ENCODE measurements around the gene SUPT20H. TPM values are rescaled to one million over a fixed set of nuclear protein-coding genes. Genes with fewer than 3 reads are reported as not detected.

Gene SUPT20H
- total and polyA plus RNA-seq, 2 experiments from 2014 or later = 47.5 to 58.3 TPM

DNA sequence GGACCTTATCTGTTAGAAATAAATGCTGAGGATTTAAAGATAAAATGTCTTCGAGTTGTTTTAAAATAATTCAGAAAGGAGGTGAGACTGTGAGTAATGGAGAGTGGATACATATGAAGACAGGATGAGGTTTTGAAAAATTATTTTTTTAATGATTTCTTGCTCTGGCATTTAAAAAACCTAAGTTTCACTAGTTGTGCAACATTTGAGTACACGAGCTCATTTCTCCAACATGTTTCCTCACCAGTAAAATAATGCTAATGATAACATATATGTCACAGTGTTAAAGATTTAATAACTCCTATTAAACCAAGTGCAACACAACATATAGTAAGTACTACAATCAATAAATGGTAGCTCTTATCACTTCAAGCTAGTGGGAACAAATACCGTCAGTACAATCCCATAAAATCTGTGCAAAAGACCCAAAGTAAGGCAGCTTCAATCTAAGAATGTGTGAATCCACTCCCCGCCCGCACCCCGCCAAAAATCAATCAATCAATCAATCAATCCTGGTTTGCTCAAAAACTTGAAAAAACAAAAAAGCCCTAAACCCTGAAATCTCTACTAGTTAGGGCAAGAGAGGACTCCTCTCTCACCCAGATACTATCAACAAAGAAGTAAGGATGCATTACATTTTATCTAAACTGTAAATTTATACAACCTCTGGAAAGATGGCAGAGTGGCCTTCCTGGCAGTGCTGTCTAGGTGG lies 61.6 kb downstream of the SUPT20H start:
- peaks cover 60% of the 10 kb centered on the region for H3K79me2 ChIP-seq
- H3K9me3 ChIP-seq (ENCODE audit: low read depth) = no peaks in the 10 kb centered on the region
- DNase-seq (ENCODE audit: low spot score) = no peak
- 68% methylated on average over 6 of the region's 6 CpGs for WGBS (ENCODE audit: low lambda C conversion rate, missing lambda C conversion rate)
- TF ChIP-seq, protein P1, sequence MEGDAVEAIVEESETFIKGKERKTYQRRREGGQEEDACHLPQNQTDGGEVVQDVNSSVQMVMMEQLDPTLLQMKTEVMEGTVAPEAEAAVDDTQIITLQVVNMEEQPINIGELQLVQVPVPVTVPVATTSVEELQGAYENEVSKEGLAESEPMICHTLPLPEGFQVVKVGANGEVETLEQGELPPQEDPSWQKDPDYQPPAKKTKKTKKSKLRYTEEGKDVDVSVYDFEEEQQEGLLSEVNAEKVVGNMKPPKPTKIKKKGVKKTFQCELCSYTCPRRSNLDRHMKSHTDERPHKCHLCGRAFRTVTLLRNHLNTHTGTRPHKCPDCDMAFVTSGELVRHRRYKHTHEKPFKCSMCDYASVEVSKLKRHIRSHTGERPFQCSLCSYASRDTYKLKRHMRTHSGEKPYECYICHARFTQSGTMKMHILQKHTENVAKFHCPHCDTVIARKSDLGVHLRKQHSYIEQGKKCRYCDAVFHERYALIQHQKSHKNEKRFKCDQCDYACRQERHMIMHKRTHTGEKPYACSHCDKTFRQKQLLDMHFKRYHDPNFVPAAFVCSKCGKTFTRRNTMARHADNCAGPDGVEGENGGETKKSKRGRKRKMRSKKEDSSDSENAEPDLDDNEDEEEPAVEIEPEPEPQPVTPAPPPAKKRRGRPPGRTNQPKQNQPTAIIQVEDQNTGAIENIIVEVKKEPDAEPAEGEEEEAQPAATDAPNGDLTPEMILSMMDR (IDR thresholded peaks at IDR 0.05; ENCODE audit: poor library complexity) = no peak
- no peaks in the 10 kb centered on the region for H3K27me3 ChIP-seq
- H3K4me3 ChIP-seq = peak overlapping the region; percentile 84
- peak overlapping the region; percentile 89 for H3K27ac ChIP-seq
- no peaks in the 10 kb centered on the region for H4K20me1 ChIP-seq (ENCODE audit: insufficient read depth, poor library complexity, severe bottlenecking)
- H3K4me2 ChIP-seq = peak overlapping the region; percentile 87
- no peaks in the 10 kb centered on the region for H3K36me3 ChIP-seq (replicated peaks; ENCODE audit: insufficient read depth, low read depth)
- H3K9me2 ChIP-seq (replicated peaks; ENCODE audit: insufficient read depth) = no peaks in the 10 kb centered on the region
- peaks cover 14% of the 10 kb centered on the region for H3K4me1 ChIP-seq (ENCODE audit: insufficient read depth)
- peak overlapping the region; percentile 71 for H2AFZ ChIP-seq

DNA sequence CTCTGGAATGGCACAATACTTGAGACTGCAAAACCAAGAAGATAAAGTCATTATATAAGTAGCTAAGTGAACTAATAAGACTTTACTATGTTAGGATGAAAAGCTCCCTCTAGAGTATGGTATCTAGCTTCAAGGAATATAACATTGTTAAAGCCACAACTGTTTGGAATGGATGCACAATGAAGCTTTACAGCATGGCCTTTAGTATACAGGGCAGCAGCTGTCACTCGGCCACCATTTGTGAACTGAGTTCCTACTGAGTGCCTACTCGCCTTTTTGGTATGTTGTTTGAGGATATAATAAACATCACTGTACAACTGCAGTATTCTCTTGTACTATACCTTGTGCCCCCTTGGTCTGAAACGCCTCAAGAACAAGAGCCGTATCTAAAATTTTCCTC lies 67.1 kb downstream of the SUPT20H start:
- H3K4me3 ChIP-seq = no peak overlapping the region
- no peak for DNase-seq (ENCODE audit: low spot score)
- 93% methylated on average over 4 of the region's 4 CpGs for WGBS (ENCODE audit: low lambda C conversion rate, missing lambda C conversion rate)
- peaks cover 28% of the 10 kb centered on the region for H3K79me2 ChIP-seq
- no peaks in the 10 kb centered on the region for H4K20me1 ChIP-seq (ENCODE audit: insufficient read depth, poor library complexity, severe bottlenecking)
- TF ChIP-seq EZH2phosphoT487 (IDR thresholded peaks at IDR 0.05; ENCODE audit: low read depth, severe bottlenecking, unreplicated experiment) (no peak), EZH2 (IDR thresholded peaks at IDR 0.05; ENCODE audit: borderline replicate concordance) (no peak)
- TF ChIP-seq, protein P1 (IDR thresholded peaks at IDR 0.05; ENCODE audit: poor library complexity) = no peak
- no peaks in the 10 kb centered on the region for H3K9me2 ChIP-seq (replicated peaks; ENCODE audit: insufficient read depth)
- no peaks in the 10 kb centered on the region for H3K9me3 ChIP-seq (ENCODE audit: low read depth)
- H3K27ac ChIP-seq = no peak overlapping the region
- H2AFZ ChIP-seq = no peak overlapping the region
- H3K27me3 ChIP-seq = no peaks in the 10 kb centered on the region
- no peak overlapping the region for H3K4me2 ChIP-seq
- no peaks in the 10 kb centered on the region for H3K36me3 ChIP-seq (replicated peaks; ENCODE audit: insufficient read depth, low read depth)
- peaks cover under 1% of the 10 kb centered on the region for H3K4me1 ChIP-seq (ENCODE audit: insufficient read depth)

DNA sequence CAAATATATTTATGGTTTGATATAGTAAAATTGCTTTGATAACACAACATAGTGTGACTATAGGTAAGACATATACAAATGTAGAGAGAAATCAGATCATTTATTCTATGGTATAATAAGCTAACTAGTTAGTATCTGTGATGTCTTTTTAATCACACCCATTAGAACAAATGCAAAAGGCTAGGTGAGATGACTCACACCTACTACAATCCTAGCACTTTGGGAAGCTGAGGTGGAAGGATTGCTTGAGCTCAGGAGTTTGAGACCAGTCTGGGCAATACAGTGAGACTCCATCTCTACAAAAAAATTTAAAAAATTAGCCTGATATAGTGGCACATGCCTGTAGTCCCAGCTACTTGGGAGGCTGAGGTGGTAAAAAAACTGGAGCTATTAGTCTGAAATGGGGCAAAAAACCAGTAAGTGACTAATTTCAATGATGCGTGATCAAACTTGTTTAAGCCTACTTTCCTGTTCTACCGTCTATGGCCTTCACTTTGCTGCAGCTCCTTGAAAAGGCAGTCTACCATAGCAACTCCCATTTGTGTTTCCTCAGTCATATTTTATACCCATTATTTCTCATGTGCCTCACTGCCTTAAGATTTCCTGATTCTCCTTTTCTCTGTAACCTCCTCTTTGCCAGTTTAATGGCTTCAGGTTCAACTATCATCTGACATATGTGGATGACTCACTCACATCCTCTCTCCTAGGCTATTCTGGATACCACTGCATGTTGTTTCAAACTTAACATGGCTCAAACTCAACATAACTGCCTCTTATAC lies 72.8 kb downstream of the SUPT20H start:
- H3K4me2 ChIP-seq = no peak overlapping the region
- H3K27me3 ChIP-seq = no peaks in the 10 kb centered on the region
- H3K36me3 ChIP-seq (replicated peaks; ENCODE audit: insufficient read depth, low read depth) = no peaks in the 10 kb centered on the region
- no peaks in the 10 kb centered on the region for H3K9me2 ChIP-seq (replicated peaks; ENCODE audit: insufficient read depth)
- no peak overlapping the region for H2AFZ ChIP-seq
- no peaks in the 10 kb centered on the region for H4K20me1 ChIP-seq (ENCODE audit: insufficient read depth, poor library complexity, severe bottlenecking)
- no peak overlapping the region for H3K27ac ChIP-seq
- no peak overlapping the region for H3K4me3 ChIP-seq
- no peak for TF ChIP-seq EZH2 (IDR thresholded peaks at IDR 0.05; ENCODE audit: borderline replicate concordance)
- no peak for TF ChIP-seq EZH2phosphoT487 (IDR thresholded peaks at IDR 0.05; ENCODE audit: low read depth, severe bottlenecking, unreplicated experiment)
- TF ChIP-seq, protein P1 (IDR thresholded peaks at IDR 0.05; ENCODE audit: poor library complexity) = no peak
- H3K9me3 ChIP-seq (ENCODE audit: low read depth) = no peaks in the 10 kb centered on the region
- no peaks in the 10 kb centered on the region for H3K4me1 ChIP-seq (ENCODE audit: insufficient read depth)
- no peaks in the 10 kb centered on the region for H3K79me2 ChIP-seq
- 92% methylated on average over 2 of the region's 2 CpGs for WGBS (ENCODE audit: low lambda C conversion rate, missing lambda C conversion rate)
- DNase-seq (ENCODE audit: low spot score) = no peak
